HG02588 (cell line): Measurements from ENCODE around the gene ITGB3.
A peak's percentile ranks its signal among the peaks of the same experiment; 100 is the strongest.

Source experiments
- ATAC-seq: cut with Tn5 transposase; IDR thresholded peaks from one replicate; pipeline ENCODE4 v1.9.1; 2021; ENCODE audit warnings: mild to moderate bottlenecking, moderate library complexity; ENCODE audit not compliant: unreplicated experiment

The ITGB3 gene

DNA sequence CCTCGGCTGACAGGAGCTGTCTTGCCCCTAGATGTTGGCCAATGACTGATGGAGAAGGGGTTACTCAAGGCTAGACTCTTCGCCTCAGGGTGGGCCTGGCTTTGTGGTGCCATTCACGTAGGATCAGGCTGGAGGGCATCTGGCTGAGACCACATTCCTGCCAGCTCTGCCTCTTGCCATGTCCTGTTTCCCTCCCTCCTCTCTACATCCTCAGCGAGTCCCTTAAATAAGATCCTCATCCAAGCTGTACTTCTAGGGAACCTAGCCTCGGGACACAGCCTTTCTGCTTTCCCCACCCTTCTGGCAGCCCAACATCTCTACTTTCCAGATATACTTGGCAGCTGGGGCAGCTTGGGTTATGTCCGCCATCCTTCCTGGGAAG lies 42.2 kb downstream of the ITGB3 start:
- no peak for ATAC-seq

GRCh38 chr17:47297661-47298400 lies 44.2 kb downstream of the ITGB3 start:
- no peak for ATAC-seq

DNA sequence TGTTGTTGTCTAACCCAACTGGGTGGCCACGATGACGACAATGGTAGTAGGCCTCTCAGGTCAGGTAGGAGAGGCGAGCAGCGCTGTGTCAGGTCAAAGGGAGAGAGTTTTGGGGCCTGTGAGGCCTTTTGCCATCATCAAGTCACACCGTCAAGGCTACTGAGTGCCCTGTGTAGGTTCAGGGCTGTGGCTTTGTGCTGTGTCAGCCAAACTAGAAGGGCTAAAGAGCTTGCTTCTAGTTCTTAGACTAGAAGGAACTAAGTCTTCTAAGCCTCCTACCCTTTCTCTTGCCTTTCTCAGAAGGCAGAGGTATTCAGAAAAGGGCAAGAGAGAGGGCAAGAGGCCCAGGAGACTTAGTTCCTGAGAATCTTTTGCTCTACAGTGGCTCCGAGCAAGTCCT lies 45.1 kb downstream of the ITGB3 start:
- ATAC-seq: no peak

DNA sequence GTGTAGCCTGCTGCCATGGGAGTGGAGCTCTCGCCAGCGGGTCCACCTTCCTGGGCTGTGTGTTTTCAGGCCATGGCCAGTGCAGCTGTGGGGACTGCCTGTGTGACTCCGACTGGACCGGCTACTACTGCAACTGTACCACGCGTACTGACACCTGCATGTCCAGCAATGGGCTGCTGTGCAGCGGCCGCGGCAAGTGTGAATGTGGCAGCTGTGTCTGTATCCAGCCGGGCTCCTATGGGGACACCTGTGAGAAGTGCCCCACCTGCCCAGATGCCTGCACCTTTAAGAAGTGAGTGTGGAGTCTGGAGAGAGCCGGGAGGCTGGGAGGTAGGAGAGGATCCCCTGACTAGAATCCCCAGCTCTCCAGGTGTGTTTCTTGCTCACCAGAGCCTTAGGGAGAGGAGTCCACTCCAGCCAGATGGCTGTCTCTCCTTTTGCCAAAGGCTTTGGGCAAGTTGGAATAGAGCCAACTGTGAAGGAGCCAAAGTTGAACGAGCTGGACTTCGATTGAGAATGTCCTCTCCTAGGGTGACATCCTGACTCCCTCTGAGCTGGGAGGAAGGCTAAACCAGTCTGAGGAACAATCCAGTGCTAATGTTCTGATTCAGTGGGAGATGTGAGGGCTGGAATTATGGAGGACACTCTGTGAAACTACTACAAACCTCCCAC lies 45.7 kb downstream of the ITGB3 start:
- ATAC-seq: no peak

DNA sequence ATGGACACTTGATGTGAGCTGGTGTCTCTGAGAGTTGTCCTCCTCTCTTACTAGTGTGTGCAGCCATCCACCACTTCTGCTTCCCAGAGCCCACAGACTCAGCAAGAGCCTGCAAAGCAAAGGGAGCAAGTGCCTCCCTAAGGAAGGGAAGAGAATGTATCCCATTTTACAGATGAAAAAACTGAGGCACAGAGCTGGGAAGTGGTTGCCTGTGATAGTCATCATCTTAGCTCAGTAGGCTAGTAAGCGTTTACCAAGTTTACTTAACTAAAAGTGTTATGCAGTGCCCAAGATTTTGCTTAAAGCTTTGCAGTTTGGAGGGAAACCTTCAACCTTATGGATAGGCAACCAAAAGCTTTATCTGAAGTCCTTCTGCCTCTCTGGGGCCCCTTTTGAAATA lies 47.1 kb downstream of the ITGB3 start:
- no peak for ATAC-seq

DNA sequence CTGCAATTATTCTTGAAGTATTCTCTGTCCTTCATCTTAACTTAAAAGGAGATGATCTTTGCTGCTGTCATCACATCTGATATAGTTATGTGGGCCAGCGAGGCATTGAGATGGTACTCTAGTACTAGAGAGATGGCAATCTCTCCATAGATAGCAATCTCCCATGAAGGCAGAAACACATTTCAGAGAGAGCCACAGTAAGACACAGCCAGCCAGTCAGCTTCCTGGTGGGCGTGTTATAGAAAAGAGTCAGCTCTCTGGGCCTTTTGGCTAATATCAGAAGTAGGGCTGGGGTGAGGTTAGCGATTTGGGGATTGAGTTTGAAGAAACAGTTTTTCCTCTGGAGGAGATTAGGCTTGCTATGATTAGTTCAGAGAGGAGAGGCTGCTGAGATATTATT lies 47.5 kb downstream of the ITGB3 start:
- no peak for ATAC-seq

DNA sequence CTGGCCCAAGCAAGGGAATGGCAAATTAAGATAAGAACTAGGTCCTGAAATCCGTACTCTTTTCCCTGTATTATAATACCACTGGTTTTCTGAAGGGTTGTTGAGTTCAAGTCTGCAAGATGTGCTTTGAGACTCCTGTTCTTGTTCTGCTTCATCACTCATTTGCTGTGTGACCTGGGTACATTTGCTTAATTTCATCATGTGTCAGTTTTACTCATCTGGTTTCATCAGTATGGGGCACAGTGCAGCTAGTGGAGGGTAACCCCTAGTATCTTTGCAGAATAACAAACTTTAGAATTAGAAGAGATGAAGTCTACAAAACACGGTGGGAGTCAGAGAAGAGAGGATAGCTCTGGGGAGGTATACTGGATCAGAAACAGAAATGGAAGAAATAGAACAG lies 48.2 kb downstream of the ITGB3 start:
- ATAC-seq: no peak

DNA sequence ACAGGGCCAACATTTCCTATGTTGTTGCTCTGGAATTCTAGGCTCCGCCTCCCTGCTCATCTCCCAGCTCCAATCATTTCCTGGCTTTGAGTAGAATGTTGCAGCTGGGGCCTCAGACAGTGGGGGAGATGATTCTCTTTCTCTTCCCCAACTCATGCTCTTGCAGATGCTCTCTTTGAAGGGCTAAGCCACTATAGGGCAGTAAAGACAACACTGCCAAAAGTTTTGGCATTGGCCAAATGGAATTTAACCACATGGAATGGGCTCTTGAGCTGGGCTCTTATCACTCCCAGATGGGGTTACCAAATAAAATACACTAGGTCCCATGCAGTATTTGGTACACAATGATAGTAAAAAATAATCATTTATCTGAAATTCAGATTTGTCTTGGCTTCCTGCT lies 50.6 kb downstream of the ITGB3 start:
- no peak for ATAC-seq

- ATAC-seq: no peak
These were observed 51.8 kb downstream of the ITGB3 start for GRCh38 chr17:47305302-47305923.

DNA sequence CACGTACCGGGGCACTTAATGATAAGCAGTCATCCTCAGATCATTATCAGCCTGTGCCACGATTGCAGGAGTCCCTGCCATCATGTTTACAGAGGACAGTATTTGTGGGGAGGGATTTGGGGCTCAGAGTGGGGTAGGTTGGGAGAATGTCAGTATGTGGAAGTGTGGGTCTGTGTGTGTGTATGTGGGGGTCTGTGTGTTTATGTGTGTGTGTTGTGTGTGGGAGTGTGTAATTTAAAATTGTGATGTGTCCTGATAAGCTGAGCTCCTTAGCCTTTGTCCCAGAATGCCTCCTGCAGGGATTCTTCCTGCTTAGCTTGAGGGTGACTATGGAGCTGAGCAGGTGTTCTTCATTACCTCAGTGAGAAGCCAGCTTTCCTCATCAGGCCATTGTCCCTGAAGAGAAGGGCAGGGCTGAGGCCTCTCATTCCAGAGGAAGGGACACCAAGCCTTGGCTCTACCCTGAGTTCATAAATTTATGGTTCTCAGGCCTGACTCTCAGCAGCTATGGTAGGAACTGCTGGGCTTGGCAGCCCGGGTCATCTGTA lies 56.6 kb downstream of the ITGB3 start:
- no peak for ATAC-seq

GRCh38 chr17:47311420-47311819 lies 57.8 kb downstream of the ITGB3 start:
- ATAC-seq: no peak

- ATAC-seq: no peak
These were observed 62.0 kb downstream of the ITGB3 start for GRCh38 chr17:47315451-47316266.

DNA sequence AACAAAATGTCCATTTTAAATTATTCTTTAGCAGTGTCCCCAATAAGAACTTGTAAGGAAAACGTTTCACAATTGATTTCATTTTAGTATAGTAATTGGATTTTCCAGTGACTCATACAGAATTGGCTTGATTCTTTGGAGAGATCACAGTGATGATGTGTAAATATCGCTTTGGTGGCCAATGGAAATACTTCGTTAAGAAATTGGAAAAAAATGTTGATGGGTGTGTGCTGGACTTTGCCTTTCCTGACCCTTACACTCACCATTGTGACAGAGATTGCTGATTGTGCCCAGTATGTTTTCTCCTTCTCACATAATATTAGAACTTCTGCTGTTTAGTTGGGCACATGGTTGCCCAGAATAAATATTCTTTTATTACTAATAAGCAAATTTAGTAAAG lies 62.7 kb downstream of the ITGB3 start:
- ATAC-seq: no peak

DNA sequence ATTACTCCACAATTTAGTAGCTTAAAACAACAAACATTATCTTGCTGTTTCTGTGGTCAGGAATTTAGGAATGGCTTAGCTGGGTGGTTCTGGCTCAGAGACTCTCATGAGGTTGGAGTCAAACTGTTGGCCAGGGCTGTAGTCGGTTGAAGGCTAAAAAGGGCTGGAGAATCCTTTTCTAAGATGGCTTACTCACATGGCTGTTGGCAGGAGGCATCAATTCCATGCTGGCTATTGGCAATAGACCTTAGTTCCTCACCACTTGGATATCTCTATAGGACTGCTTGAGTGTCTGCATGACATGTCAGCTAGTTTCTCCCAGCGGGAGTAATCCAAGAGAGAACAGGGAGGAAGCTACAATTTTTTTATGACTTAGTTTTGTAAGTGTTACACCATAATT lies 63.5 kb downstream of the ITGB3 start:
- no peak for ATAC-seq

- no peak for ATAC-seq
These were observed 64.7 kb downstream of the ITGB3 start for GRCh38 chr17:47318197-47318918.

GRCh38 chr17:47320879-47321502 lies 67.4 kb downstream of the ITGB3 start:
- no peak for ATAC-seq

GRCh38 chr17:47323382-47324223 lies 70.0 kb downstream of the ITGB3 start, which contains the start of gene EFCAB13:
Gene EFCAB13, plus strand, starts transcription at chr17:47323955. Its CDS starts 4,399 bp downstream, at chr17:47328354.
- peak; percentile 90 for ATAC-seq

GRCh38 chr17:47324224-47325020 lies 70.8 kb downstream of the ITGB3 start:
- peak; percentile 31 for ATAC-seq
